GM23338 (cell line): Measurements from ENCODE around the gene SLC35F1.

Source experiments
- CTCF ChIP-seq, 2 experiments: fragments of 200-600 bp in 1 of 2; sonication (generic) in 1 of 2; conservative IDR thresholded peaks; 2 replicates each; pipeline versions ENCODE4 v1.5.1 to v1.6.1; 2016 to 2017; ENCODE audit warnings: antibody characterized with exemption in 2 of 2, low read depth in 2 of 2, mild to moderate bottlenecking in 2 of 2, moderate library complexity in 1 of 2
- EZH2phosphoT487 ChIP-seq: fragments of 200-600 bp; sonication (generic); IDR thresholded peaks from one replicate; pipeline ENCODE4 v1.8.1; 2018; ENCODE audit warnings: antibody characterized with exemption; ENCODE audit not compliant: unreplicated experiment
- JUNB ChIP-seq: IDR thresholded peaks from one replicate; pipeline ENCODE4 v1.6.1; 2016; ENCODE audit warnings: antibody characterized with exemption; ENCODE audit not compliant: unreplicated experiment

- TF ChIP-seq EZH2phosphoT487 = no peak
- no peak for TF ChIP-seq CTCF (conservative IDR thresholded peaks at IDR 0.05; ENCODE audit: low read depth in 2 of 2)
- no peak for TF ChIP-seq JUNB
These were observed 341.1 kb downstream of the SLC35F1 start for GRCh38 chr6:118248171-118248570.
